ENCODE data around the gene FRAT2. TPM values are rescaled to one million over a fixed set of nuclear protein-coding genes. Genes with fewer than 3 reads are reported as not detected.

The FRAT2 gene
- total and polyA plus RNA-seq, 10 of the 15 experiments (the other 5 are each of a cell fraction or from before 2014, with no cell fraction given), result 0.69 to 5.9 (median 3.8) TPM

GRCh38 chr10:97321032-97321803 lies 13.3 kb downstream of the FRAT2 start:
- no peaks in the 10 kb centered on the region for H4K20me1 ChIP-seq (ENCODE audit: control insufficient read depth, insufficient read depth)
- ChIA-PET POLR2A (interaction anchor here (1.1 kb wide), 1 partner anchor 10 kb away, joined by 4 read pairs; no protein-coding TSS in a partner anchor), RAD21 (ENCODE audit: unreplicated experiment) (no interaction called here), SMC1A (ENCODE audit: uncharacterized antibody, unreplicated experiment) (interaction anchor here (0.7 to 1.0 kb wide), 2 partner anchors 42 to 1593 kb away, joined by 3 to 4 read pairs; no protein-coding TSS in a partner anchor), CTCF (interaction anchor here (0.7 to 1.5 kb wide), 2 partner anchors 12 to 42 kb away, joined by 3 to 5 read pairs; no protein-coding TSS in a partner anchor)
- no peak overlapping the region for H2AFZ ChIP-seq (ENCODE audit: control insufficient read depth, low read depth, low read length)
- intact Hi-C loops (cut with micrococcal nuclease; ENCODE audit: unreplicated experiment) (no loop called here), in situ Hi-C loops (cut with MboI) (no loop called here)
- H3K4me1 ChIP-seq (ENCODE audit: control insufficient read depth, insufficient read depth, low read length), result peaks cover 7% of the 10 kb centered on the region
- H3K9ac ChIP-seq (ENCODE audit: control insufficient read depth, insufficient read depth, low read length), result no peak overlapping the region
- TF ChIP-seq SUZ12 (IDR thresholded peaks at IDR 0.05; ENCODE audit: unreplicated experiment) (peak; percentile 53), EZH2 (IDR thresholded peaks at IDR 0.05; ENCODE audit: borderline replicate concordance, control insufficient read depth, low read depth, low read length) (0 out of 2 replicates have a peak, but pooled peaks have one; percentile 69), KDM1A (IDR thresholded peaks at IDR 0.05; ENCODE audit: borderline replicate concordance) (no peak)
- H3K9me3 ChIP-seq (replicated peaks; ENCODE audit: control insufficient read depth, insufficient read depth, low read length), result no peaks in the 10 kb centered on the region
- DNase-seq (ENCODE audit: low read depth, low spot score) (no peak), ATAC-seq (no peak), FAIRE-seq (no peak)
- BruUV-seq (replicated peaks), result no TSS peak
- WGBS (ENCODE audit: insufficient coverage, insufficient replicate concordance, low lambda C conversion rate, missing lambda C conversion rate), result 14% methylated on average over 36 of the region's 38 CpGs
- no peak overlapping the region for H3K27ac ChIP-seq (ENCODE audit: control insufficient read depth, insufficient read depth)
- H3K79me2 ChIP-seq (ENCODE audit: control insufficient read depth, insufficient read depth, low read length), result no peaks in the 10 kb centered on the region
- peak overlapping the region; percentile 97; the same call in 1 of the 2 replicates for H3K4me2 ChIP-seq (ENCODE audit: control insufficient read depth, insufficient read depth)
- peak overlapping the region; percentile 38; the same call in 1 of the 2 replicates for H3K4me3 ChIP-seq
- H3K27me3 ChIP-seq (replicated peaks in 1 of 2; ENCODE audit: control insufficient read depth in 2 of 2, insufficient read depth in 2 of 2, low read length in 1 of 2), result peaks cover 12% of the 10 kb centered on the region in 2 experiments
- no peaks in the 10 kb centered on the region for H3K36me3 ChIP-seq (ENCODE audit: control insufficient read depth in 2 of 2, insufficient read depth in 2 of 2, low read length in 1 of 2)

- 3% methylated on average over 24 of the region's 24 CpGs for WGBS (ENCODE audit: insufficient coverage, insufficient replicate concordance, low lambda C conversion rate, missing lambda C conversion rate)
- H4K20me1 ChIP-seq (ENCODE audit: control insufficient read depth, insufficient read depth), result no peaks in the 10 kb centered on the region
- no peak overlapping the region for H3K9ac ChIP-seq (ENCODE audit: control insufficient read depth, insufficient read depth, low read length)
- FAIRE-seq (no peak), DNase-seq (ENCODE audit: low read depth, low spot score) (no peak), ATAC-seq (peak; percentile 11)
- H3K27me3 ChIP-seq (replicated peaks in 1 of 2; ENCODE audit: control insufficient read depth in 2 of 2, insufficient read depth in 2 of 2, low read length in 1 of 2), result peaks cover 12% of the 10 kb centered on the region in 2 experiments
- no peaks in the 10 kb centered on the region for H3K79me2 ChIP-seq (ENCODE audit: control insufficient read depth, insufficient read depth, low read length)
- ChIA-PET CTCF (interaction anchor here (1.1 to 2.1 kb wide), 3 partner anchors 11 to 42 kb away, joined by 5 to 9 read pairs (median 5); no protein-coding TSS in a partner anchor), RAD21 (ENCODE audit: unreplicated experiment) (no interaction called here), SMC1A (ENCODE audit: uncharacterized antibody, unreplicated experiment) (no interaction called here), POLR2A (no interaction called here)
- peaks cover 7% of the 10 kb centered on the region for H3K4me1 ChIP-seq (ENCODE audit: control insufficient read depth, insufficient read depth, low read length)
- H3K4me3 ChIP-seq, result peak overlapping the region; percentile 38; the same call in 1 of the 2 replicates
- intact Hi-C loops (cut with micrococcal nuclease; ENCODE audit: unreplicated experiment) (no loop called here), in situ Hi-C loops (cut with MboI) (no loop called here)
- TF ChIP-seq EZH2 (IDR thresholded peaks at IDR 0.05; ENCODE audit: borderline replicate concordance, control insufficient read depth, low read depth, low read length) (0 out of 2 replicates have a peak, but pooled peaks have one; percentile 59), BMI1 (IDR thresholded peaks at IDR 0.05; ENCODE audit: borderline replicate concordance) (no peak), ELK1 (IDR thresholded peaks at IDR 0.05; ENCODE audit: low read depth, low read length) (no peak), CEBPB (IDR thresholded peaks at IDR 0.05; ENCODE audit: borderline replicate concordance in 1 of 2, low read depth in 2 of 2, low read length in 2 of 2) (no peak)
- peak overlapping the region; percentile 97 for H3K4me2 ChIP-seq (ENCODE audit: control insufficient read depth, insufficient read depth)
- H3K9me3 ChIP-seq (replicated peaks; ENCODE audit: control insufficient read depth, insufficient read depth, low read length), result no peaks in the 10 kb centered on the region
- H3K27ac ChIP-seq (ENCODE audit: control insufficient read depth, insufficient read depth), result no peak overlapping the region
- H3K36me3 ChIP-seq (ENCODE audit: control insufficient read depth in 2 of 2, insufficient read depth in 2 of 2, low read length in 1 of 2), result no peaks in the 10 kb centered on the region
- H2AFZ ChIP-seq (ENCODE audit: control insufficient read depth, low read depth, low read length), result peak overlapping the region; percentile 16
- BruUV-seq (replicated peaks), result TSS peak; percentile 69
These were observed 14.0 kb downstream of the FRAT2 start for GRCh38 chr10:97320480-97321031.
